H7 (cell line): ENCODE data around the gene PRPF6. TPM values are rescaled to one million over a fixed set of nuclear protein-coding genes. Genes with fewer than 3 reads are reported as not detected.
"Not testable (repeated sequence)": the region's sequence is repeated elsewhere in the genome, so short reads cannot be mapped to it uniquely, and the experiment has no call there.

Source experiments
- DNase-seq: peaks from one replicate; pipeline ENCODE4 v3.0.0; 2012
- H3K27me3 ChIP-seq: 2 replicates; pipeline ENCODE4 v1.6.0; 2011; ENCODE audit warnings: mild to moderate bottlenecking, low read length; ENCODE audit not compliant: control insufficient read depth, insufficient read depth
- H3K36me3 ChIP-seq: replicated peaks from 2 replicates; pipeline ENCODE4 v1.5.1; 2011; ENCODE audit warnings: low read length; ENCODE audit not compliant: control insufficient read depth, insufficient read depth
- H3K4me3 ChIP-seq: 2 replicates; pipeline ENCODE4 v1.5.1; 2011; ENCODE audit warnings: low read depth, mild to moderate bottlenecking, control low read depth, low read length, moderate library complexity; ENCODE audit not compliant: insufficient read depth
- total RNA-seq: library from RNA; depleted of rRNA; stranded (reverse); fragments of >200 nt; shearing (Covaris generic); gene quantifications from 2 replicates; pipeline ENCODE4 v1.2.3, GENCODE V29; 2014

The PRPF6 gene
- total RNA-seq, 1 experiment from 2014 or later: 70.8 TPM

- DNase-seq: peak; percentile 27
- Histone ChIP-seq H3K36me3 (peaks cover 1% of the 10 kb centered on the region), H3K27me3 (peaks cover 5% of the 10 kb centered on the region), H3K4me3 (no peak overlapping the region)
These were observed 8.4 kb upstream of the PRPF6 start for GRCh38 chr20:63972312-63973159.

DNA sequence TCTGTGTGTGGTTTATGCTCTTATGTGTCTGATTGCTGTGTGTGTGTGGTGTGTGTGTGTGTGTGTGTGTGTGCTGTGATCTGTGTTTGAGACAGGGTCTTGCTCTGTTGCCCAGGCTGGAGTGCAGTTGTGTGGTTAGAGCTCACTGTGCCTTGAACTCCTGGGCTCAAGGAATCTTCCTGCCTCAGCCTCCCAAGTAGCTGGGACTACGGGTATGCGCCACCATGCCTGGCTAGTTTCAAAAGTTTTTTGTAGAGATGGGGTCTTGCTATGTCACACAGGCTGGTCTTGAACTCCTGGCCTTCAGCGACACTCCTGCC is 7.8 kb upstream of the PRPF6 start:
- Histone ChIP-seq H3K27me3 (peaks cover 7% of the 10 kb centered on the region), H3K36me3 (no peaks in the 10 kb centered on the region; the same call in 1 of the 2 replicates), H3K4me3 (no peak overlapping the region)
- no peak for DNase-seq

DNA sequence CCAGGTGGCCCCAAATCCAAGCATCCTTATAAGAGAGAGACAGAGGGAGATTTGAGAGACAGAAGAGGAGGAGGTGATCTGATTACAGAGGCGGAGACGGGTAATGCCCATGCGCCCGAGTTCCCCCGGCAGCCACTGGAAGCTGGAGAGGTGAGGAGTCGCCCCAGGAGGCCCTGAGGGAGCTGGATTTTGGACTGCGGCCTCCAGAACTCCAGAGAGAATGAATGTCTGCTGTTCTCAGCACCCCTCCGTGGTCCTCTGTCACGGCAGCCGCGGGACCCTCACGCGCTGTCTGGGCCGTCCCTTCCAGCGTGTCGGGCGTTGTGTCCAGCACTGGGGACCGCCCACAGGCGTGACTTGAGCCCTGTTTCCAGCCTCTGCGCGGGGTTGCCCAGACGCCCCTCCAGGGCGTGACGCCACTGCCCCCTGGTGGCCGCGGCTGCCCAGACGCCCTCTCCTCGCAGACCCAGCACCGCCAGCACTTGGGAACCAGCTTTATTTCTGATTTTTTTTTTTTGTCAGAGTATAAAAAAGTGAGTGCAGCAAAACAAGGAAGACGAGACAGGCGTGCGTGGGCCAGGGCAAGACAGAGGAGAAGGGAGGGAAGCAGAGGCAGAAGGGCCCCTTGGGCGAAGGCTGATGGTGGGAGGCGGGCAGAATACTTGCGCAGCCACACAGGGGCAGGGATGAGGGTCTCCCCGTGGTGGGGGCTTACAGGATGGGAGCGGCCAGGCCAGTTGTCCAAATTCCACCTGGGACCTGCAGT is 7.1 kb upstream of the PRPF6 start:
- peak overlapping the region; percentile 53 for H3K4me3 ChIP-seq
- no peaks in the 10 kb centered on the region for H3K36me3 ChIP-seq
- DNase-seq: peak; percentile 97
- peaks cover 10% of the 10 kb centered on the region for H3K27me3 ChIP-seq

GRCh38 chr20:63974402-63975200 is 6.3 kb upstream of the PRPF6 start:
- peaks cover 10% of the 10 kb centered on the region for H3K27me3 ChIP-seq
- DNase-seq: peak; percentile 65
- H3K4me3 ChIP-seq: no peak overlapping the region
- no peaks in the 10 kb centered on the region for H3K36me3 ChIP-seq

GRCh38 chr20:63976511-63976910 is 4.4 kb upstream of the PRPF6 start:
- H3K27me3 ChIP-seq, DNase-seq, H3K4me3 ChIP-seq: not testable (repeated sequence)

GRCh38 chr20:63976980-63977738 is 3.8 kb upstream of the PRPF6 start:
- H3K27me3 ChIP-seq: peaks cover 10% of the 10 kb centered on the region
- no peaks in the 10 kb centered on the region for H3K36me3 ChIP-seq
- H3K4me3 ChIP-seq: no peak overlapping the region
- DNase-seq: peak; percentile 36

More at GRCh38 chr20:63976511-63976910, 4.4 kb upstream of the PRPF6 start:
- H3K36me3 ChIP-seq: not testable (repeated sequence)

DNA sequence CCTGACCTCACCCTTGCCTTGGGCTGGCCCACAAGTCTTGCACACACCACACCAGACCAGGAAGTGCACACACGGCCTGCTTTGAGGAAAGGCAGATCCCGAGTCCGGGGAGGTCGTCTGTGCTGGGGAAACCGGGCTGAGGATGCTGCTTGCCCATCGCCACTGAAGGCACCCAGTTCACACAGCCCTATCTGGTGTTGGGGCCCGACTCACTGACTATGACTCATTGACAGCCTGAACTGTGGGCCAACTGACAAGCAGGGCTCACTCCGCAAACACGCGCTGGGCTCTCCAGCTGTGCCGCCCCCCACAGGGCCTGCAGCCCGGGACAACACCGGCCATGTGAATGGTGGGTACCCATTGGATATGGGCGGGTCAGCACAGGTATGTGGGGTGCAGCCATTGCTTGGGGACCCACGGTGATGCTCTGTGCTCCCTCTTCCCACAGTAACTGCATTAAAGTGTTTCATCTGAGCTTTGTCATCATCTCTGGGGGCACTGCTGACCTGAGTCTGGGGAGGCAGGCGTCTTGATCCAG is 3.1 kb upstream of the PRPF6 start:
- DNase-seq: peak; percentile 42
- Histone ChIP-seq H3K36me3 (0 out of 2 replicates have a peak, but pooled peaks cover under 1% of the 10 kb centered on the region), H3K4me3 (no peak overlapping the region), H3K27me3 (peaks cover 9% of the 10 kb centered on the region)

- Histone ChIP-seq H3K27me3 (peaks cover 8% of the 10 kb centered on the region; the same call in 1 of the 2 replicates), H3K4me3 (peak overlapping the region; percentile 80), H3K36me3 (0 out of 2 replicates have a peak, but pooled peaks cover 1% of the 10 kb centered on the region)
- peak; percentile 93 for DNase-seq
These were observed 2.4 kb upstream of the PRPF6 start for GRCh38 chr20:63978319-63979228.

DNA sequence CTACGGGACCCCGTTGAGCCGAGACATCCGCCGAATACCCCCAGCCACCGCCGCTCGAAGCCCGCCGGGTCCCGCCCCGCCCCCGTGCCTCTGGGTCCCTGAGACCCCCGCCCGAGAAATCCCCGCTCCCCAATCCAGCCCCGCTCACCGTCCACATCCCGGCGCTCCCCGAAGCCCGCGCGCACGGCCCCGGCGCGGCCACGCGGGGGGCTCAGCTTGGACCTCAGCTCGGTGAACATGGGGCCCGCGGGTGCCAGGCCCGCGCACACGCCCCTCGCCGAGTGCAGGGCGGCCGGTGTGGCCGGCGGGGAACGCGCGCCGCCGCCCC is 1.7 kb upstream of the PRPF6 start:
- peaks cover 8% of the 10 kb centered on the region; the same call in 1 of the 2 replicates for H3K27me3 ChIP-seq
- DNase-seq: peak; percentile 88
- H3K4me3 ChIP-seq: peak overlapping the region; percentile 80
- 0 out of 2 replicates have a peak, but pooled peaks cover 1% of the 10 kb centered on the region for H3K36me3 ChIP-seq

DNA sequence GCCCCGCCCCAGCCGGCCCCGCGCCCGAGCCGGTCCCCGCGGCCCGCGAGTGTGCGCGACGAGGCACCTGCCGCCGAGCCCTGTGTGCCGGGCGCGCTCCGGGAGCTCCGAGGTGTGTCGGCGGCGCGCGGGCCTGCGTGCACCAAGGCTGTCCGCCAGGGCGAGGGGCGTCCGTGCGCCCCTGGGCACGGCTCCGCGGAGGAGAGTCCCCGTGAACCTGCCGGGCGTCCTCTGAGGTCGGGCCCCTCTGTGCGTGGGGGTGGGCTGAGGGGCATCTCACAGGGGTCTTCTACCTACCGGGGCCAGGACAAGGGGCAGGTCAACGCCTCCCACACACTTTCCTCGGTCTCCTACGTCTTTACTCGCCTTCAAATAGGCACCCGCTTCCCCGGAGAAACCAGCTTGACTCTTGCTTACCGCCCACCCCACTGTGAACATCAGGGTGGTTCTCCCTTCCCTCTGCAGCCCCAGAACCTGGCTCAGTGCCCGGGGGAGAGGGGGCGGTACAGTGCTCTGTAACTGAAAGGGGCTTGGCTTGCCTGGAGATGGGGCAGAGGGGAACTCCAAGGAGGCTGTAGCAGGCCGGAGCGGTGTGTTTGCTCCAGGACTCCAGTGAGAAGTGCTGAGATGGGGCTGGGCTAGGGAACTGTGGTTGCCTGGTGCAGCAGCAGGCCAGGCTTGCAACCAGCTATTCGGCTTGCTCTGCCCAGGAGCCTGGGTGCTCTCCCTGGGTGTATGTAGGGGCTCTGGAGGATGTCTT is 1.2 kb upstream of the PRPF6 start, which contains the start of gene SAMD10:
TSS of gene SAMD10 (minus strand) at position 86 of the 760 bp plus-strand sequence. CDS start 175 bp downstream, outside the sequence.
- DNase-seq: peak; percentile 89
- H3K36me3 ChIP-seq: peaks cover 5% of the 10 kb centered on the region
- peaks cover 8% of the 10 kb centered on the region; the same call in 1 of the 2 replicates for H3K27me3 ChIP-seq
- H3K4me3 ChIP-seq: peak within 1 kb of the TSS; percentile 80

GRCh38 chr20:63980317-63980805 is 571 bp upstream of the PRPF6 start:
- H3K4me3 ChIP-seq: peak overlapping the region; percentile 80; the same call in 1 of the 2 replicates
- no peak for DNase-seq
- peaks cover 8% of the 10 kb centered on the region; the same call in 1 of the 2 replicates for H3K27me3 ChIP-seq
- peaks cover 10% of the 10 kb centered on the region for H3K36me3 ChIP-seq

- DNase-seq: no peak
These were observed 2.0 kb downstream of the PRPF6 start for GRCh38 chr20:63982937-63983336.

More at GRCh38 chr20:63982937-63983336, 2.0 kb downstream of the PRPF6 start:
- peaks cover 7% of the 10 kb centered on the region; the same call in 1 of the 2 replicates for H3K27me3 ChIP-seq
- no peak overlapping the region for H3K4me3 ChIP-seq
- peaks cover 16% of the 10 kb centered on the region for H3K36me3 ChIP-seq
